K562 (cell line): ENCODE results near the gene PACRG. TPM values are rescaled to one million over a fixed set of nuclear protein-coding genes. Genes with fewer than 3 reads are reported as not detected.

Source experiments
- BHLHE40 ChIP-seq: IDR thresholded peaks from 2 replicates; pipeline ENCODE4 v1.6.1; 2011; ENCODE audit warnings: low read length, improper control_type of control experiment
- ELF2 ChIP-seq: fragments of 250-450 bp; sonication (Bioruptor Pico); IDR thresholded peaks from 2 replicates; pipeline ENCODE4 v1.5.0; 2021; ENCODE audit warnings: mild to moderate bottlenecking
- EWSR1 ChIP-seq: fragments of 450-650 bp; IDR thresholded peaks from 2 replicates; pipeline ENCODE4 v1.6.1; 2018; ENCODE audit warnings: borderline replicate concordance, mild to moderate bottlenecking, low read depth, moderate library complexity; ENCODE audit not compliant: partially characterized antibody
- KLF6 ChIP-seq: fragments of 250-450 bp; sonication (Bioruptor Pico); IDR thresholded peaks from 2 replicates; pipeline ENCODE4 v1.4.0; 2020; ENCODE audit warnings: mild to moderate bottlenecking, moderate library complexity, borderline replicate concordance
- PTBP1 ChIP-seq: fragments of 200-400 bp; formaldehyde crosslinking; IDR thresholded peaks from 2 replicates; pipeline ENCODE4 v1.6.1; 2017; ENCODE audit warnings: low read depth, low read length
- SAFB ChIP-seq: fragments of 200-400 bp; formaldehyde crosslinking; IDR thresholded peaks from 2 replicates; pipeline ENCODE4 v1.6.1; 2017; ENCODE audit warnings: low read depth, low read length, borderline replicate concordance
- SRSF1 ChIP-seq: fragments of 200-400 bp; formaldehyde crosslinking; IDR thresholded peaks from 2 replicates; pipeline ENCODE4 v1.6.1; 2017; ENCODE audit warnings: mild to moderate bottlenecking, low read depth, low read length, moderate library complexity
- STAT5B ChIP-seq: fragments of 250-450 bp; sonication (Bioruptor Pico); IDR thresholded peaks from 2 replicates; pipeline ENCODE4 v1.8.0; 2021; ENCODE audit warnings: mild to moderate bottlenecking, inconsistent platforms
- YBX1 ChIP-seq: fragments of 450-650 bp; IDR thresholded peaks from 2 replicates; pipeline ENCODE4 v1.7.1; 2016; ENCODE audit warnings: mild to moderate bottlenecking
- ZNF311 ChIP-seq: fragments of 250-450 bp; sonication (Bioruptor Pico); IDR thresholded peaks from 2 replicates; pipeline ENCODE4 v1.4.0; 2020; ENCODE audit warnings: mild to moderate bottlenecking, moderate library complexity
- ZSCAN32 ChIP-seq: fragments of 450-650 bp; formaldehyde crosslinking; IDR thresholded peaks from 2 replicates; pipeline ENCODE4 v1.4.0; 2020; ENCODE audit warnings: mild to moderate bottlenecking, moderate library complexity
- polyA plus RNA-seq, 8 experiments: library from polyadenylated mRNA; depleted of rRNA in 4 of 8; stranded (reverse) in 5 of 8; unstranded in 3 of 8; fragments of >200 nt; fragmentation: Nextera tagmentation in 2 of 8; fragmentation: Illumina TruSeq in 1 of 8; extraction: Ambion mirVana in 2 of 8; extraction: Trizol in 1 of 8; gene quantifications; 2 replicates each; pipeline versions ENCODE4 v1.2.1 to v1.2.3, GENCODE V29; 2011 to 2014; ENCODE audit warnings: inconsistent platforms in 1 of 8, missing spikeins in 1 of 8
- total RNA-seq, 7 experiments: library from RNA; depleted of rRNA in 6 of 7; stranded (reverse); fragments of >200 nt in 6 of 7; fragmentation: Illumina TruSeq in 2 of 7; extraction: Trizol in 2 of 7; gene quantifications; 2 replicates each; pipeline versions ENCODE4 v1.2.1 to v1.2.3, GENCODE V29; 2011 to 2021; ENCODE audit warnings: low replicate concordance in 1 of 7
- TF ChIP-seq, protein P1 (sequence below), 2 experiments: fragments of 450-650 bp; formaldehyde crosslinking in 1 of 2; IDR thresholded peaks; 2 replicates each; pipeline versions ENCODE4 v1.4.0 to v1.6.1; 2014 to 2020; ENCODE audit warnings: mild to moderate bottlenecking in 2 of 2, borderline replicate concordance in 1 of 2, low read depth in 1 of 2
- TF ChIP-seq, protein P2 (sequence below): fragments of 250-450 bp; sonication (Bioruptor Pico); IDR thresholded peaks from 2 replicates; pipeline ENCODE4 v1.5.0; 2021
- TF ChIP-seq, protein P3 (sequence below): sonication (generic); formaldehyde crosslinking; IDR thresholded peaks from 2 replicates; pipeline ENCODE4 v1.8.0; 2022; ENCODE audit warnings: mild to moderate bottlenecking, low read depth, missing genetic modification reagents
- TF ChIP-seq, protein P4 (sequence below): fragments of 450-650 bp; formaldehyde crosslinking; IDR thresholded peaks from 2 replicates; pipeline ENCODE4 v1.4.0; 2020; ENCODE audit warnings: mild to moderate bottlenecking, mixed read lengths

PACRG gene
- total and polyA plus RNA-seq, 9 of the 15 experiments (the other 6 are each of a cell fraction or from before 2014, with no cell fraction given): 0.04 TPM; not detected in 8

DNA sequence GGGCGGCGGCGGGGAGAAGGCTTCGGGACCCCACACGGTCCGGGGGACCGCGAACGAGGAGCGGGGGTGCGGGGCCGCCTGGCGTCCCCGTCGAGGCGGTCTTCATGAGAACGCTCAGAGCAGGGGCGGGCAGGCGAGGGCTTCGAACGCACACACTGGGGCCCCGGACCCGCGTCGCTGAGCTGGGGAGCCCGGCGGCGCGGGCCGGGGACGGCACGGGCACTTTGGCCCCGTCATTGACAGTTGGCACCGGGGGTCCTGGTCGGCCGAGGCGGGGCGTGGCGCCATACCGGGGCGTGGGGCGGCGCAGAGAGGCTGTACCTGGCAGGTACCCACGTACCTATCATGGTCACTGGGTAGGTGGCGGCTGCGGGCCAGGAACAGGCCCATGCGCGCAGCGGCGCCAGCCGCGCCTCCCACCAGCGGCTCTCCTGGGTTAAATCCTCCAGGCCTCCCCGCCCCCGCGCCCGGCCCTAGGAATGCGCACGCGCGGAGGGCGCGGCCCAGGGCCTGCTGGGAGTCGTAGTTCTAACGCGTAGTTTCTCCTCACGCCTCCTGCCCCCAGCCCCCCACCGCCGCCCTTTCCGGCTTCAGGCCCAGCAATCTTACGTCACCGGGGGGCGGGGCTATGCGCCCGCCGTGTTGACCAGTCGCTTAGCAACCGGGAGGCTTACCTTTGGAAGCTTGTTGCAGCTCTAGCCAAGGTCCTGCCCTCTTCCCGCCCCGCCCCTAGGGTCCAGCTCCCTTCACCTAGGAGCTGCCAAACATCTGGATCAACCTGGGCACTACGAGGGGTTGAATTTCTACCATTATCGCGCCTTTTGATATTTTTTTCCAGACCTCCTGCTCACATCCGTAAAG is at the start of gene PACRG, which contains the start of gene PRKN (continued):
- TF ChIP-seq, protein P1, sequence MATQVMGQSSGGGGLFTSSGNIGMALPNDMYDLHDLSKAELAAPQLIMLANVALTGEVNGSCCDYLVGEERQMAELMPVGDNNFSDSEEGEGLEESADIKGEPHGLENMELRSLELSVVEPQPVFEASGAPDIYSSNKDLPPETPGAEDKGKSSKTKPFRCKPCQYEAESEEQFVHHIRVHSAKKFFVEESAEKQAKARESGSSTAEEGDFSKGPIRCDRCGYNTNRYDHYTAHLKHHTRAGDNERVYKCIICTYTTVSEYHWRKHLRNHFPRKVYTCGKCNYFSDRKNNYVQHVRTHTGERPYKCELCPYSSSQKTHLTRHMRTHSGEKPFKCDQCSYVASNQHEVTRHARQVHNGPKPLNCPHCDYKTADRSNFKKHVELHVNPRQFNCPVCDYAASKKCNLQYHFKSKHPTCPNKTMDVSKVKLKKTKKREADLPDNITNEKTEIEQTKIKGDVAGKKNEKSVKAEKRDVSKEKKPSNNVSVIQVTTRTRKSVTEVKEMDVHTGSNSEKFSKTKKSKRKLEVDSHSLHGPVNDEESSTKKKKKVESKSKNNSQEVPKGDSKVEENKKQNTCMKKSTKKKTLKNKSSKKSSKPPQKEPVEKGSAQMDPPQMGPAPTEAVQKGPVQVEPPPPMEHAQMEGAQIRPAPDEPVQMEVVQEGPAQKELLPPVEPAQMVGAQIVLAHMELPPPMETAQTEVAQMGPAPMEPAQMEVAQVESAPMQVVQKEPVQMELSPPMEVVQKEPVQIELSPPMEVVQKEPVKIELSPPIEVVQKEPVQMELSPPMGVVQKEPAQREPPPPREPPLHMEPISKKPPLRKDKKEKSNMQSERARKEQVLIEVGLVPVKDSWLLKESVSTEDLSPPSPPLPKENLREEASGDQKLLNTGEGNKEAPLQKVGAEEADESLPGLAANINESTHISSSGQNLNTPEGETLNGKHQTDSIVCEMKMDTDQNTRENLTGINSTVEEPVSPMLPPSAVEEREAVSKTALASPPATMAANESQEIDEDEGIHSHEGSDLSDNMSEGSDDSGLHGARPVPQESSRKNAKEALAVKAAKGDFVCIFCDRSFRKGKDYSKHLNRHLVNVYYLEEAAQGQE (IDR thresholded peaks at IDR 0.05; ENCODE audit: borderline replicate concordance): peak; percentile 68
- TF ChIP-seq, protein P1 (CRISPR knock-in tag; IDR thresholded peaks at IDR 0.05; ENCODE audit: low read depth): 0 out of 2 replicates have a peak, but pooled peaks have one; percentile 39
- no peak for TF ChIP-seq PTBP1
- TF ChIP-seq EWSR1: no peak
- TF ChIP-seq STAT5B: no peak
- no peak for TF ChIP-seq KLF6 (CRISPR knock-in tag)
- TF ChIP-seq, protein P2, sequence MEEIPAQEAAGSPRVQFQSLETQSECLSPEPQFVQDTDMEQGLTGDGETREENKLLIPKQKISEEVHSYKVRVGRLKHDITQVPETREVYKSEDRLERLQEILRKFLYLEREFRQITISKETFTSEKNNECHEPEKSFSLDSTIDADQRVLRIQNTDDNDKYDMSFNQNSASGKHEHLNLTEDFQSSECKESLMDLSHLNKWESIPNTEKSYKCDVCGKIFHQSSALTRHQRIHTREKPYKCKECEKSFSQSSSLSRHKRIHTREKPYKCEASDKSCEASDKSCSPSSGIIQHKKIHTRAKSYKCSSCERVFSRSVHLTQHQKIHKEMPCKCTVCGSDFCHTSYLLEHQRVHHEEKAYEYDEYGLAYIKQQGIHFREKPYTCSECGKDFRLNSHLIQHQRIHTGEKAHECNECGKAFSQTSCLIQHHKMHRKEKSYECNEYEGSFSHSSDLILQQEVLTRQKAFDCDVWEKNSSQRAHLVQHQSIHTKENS (CRISPR knock-in tag): no peak
- no peak for TF ChIP-seq ELF2 (CRISPR knock-in tag)
- TF ChIP-seq, protein P3, sequence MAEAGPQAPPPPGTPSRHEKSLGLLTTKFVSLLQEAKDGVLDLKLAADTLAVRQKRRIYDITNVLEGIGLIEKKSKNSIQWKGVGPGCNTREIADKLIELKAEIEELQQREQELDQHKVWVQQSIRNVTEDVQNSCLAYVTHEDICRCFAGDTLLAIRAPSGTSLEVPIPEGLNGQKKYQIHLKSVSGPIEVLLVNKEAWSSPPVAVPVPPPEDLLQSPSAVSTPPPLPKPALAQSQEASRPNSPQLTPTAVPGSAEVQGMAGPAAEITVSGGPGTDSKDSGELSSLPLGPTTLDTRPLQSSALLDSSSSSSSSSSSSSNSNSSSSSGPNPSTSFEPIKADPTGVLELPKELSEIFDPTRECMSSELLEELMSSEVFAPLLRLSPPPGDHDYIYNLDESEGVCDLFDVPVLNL (CRISPR knock-in tag): no peak
- TF ChIP-seq, protein P4, sequence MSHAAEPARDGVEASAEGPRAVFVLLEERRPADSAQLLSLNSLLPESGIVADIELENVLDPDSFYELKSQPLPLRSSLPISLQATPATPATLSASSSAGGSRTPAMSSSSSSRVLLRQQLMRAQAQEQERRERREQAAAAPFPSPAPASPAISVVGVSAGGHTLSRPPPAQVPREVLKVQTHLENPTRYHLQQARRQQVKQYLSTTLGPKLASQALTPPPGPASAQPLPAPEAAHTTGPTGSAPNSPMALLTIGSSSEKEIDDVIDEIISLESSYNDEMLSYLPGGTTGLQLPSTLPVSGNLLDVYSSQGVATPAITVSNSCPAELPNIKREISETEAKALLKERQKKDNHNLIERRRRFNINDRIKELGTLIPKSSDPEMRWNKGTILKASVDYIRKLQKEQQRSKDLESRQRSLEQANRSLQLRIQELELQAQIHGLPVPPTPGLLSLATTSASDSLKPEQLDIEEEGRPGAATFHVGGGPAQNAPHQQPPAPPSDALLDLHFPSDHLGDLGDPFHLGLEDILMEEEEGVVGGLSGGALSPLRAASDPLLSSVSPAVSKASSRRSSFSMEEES (CRISPR knock-in tag): no peak
- no peak for TF ChIP-seq ZSCAN32 (CRISPR knock-in tag)
- no peak for TF ChIP-seq ZNF311 (CRISPR knock-in tag)
- peak; percentile 20 for TF ChIP-seq BHLHE40
- TF ChIP-seq YBX1: no peak
- TF ChIP-seq SAFB: no peak
- TF ChIP-seq SRSF1: no peak
